ENCODE results near the gene EEF1G. TPM values are rescaled to one million over a fixed set of nuclear protein-coding genes. Genes with fewer than 3 reads are reported as not detected.

The EEF1G gene
- total RNA-seq, 1 experiment from 2014 or later = 1,667 TPM

- H3K27ac Mint-ChIP-seq = no peak overlapping the region; the same call in 1 of the 2 replicates
- no peak for TF ChIP-seq EMX1 (CRISPR knock-in tag; IDR thresholded peaks at IDR 0.05)
- 0 out of 2 replicates have a peak, but pooled peaks have one; percentile 22 for TF ChIP-seq NFE2L1 (CRISPR knock-in tag; IDR thresholded peaks at IDR 0.05)
These were observed 15.0 kb downstream of the EEF1G start for GRCh38 chr11:62558669-62559068.

GRCh38 chr11:62556875-62557631, 16.6 kb downstream of the EEF1G start:
- TF ChIP-seq, protein P1, sequence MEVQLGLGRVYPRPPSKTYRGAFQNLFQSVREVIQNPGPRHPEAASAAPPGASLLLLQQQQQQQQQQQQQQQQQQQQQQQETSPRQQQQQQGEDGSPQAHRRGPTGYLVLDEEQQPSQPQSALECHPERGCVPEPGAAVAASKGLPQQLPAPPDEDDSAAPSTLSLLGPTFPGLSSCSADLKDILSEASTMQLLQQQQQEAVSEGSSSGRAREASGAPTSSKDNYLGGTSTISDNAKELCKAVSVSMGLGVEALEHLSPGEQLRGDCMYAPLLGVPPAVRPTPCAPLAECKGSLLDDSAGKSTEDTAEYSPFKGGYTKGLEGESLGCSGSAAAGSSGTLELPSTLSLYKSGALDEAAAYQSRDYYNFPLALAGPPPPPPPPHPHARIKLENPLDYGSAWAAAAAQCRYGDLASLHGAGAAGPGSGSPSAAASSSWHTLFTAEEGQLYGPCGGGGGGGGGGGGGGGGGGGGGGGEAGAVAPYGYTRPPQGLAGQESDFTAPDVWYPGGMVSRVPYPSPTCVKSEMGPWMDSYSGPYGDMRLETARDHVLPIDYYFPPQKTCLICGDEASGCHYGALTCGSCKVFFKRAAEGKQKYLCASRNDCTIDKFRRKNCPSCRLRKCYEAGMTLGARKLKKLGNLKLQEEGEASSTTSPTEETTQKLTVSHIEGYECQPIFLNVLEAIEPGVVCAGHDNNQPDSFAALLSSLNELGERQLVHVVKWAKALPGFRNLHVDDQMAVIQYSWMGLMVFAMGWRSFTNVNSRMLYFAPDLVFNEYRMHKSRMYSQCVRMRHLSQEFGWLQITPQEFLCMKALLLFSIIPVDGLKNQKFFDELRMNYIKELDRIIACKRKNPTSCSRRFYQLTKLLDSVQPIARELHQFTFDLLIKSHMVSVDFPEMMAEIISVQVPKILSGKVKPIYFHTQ (CRISPR knock-in tag; IDR thresholded peaks at IDR 0.05) = no peak
- TF ChIP-seq GABPB1 (CRISPR knock-in tag; IDR thresholded peaks at IDR 0.05) (no peak), ATF2 (CRISPR knock-in tag; IDR thresholded peaks at IDR 0.05; ENCODE audit: borderline replicate concordance, low read depth) (no peak), ZNF425 (CRISPR knock-in tag; conservative IDR thresholded peaks at IDR 0.05) (0 out of 2 replicates have a peak, but pooled peaks have one; percentile 4), ZNF671 (CRISPR knock-in tag; IDR thresholded peaks at IDR 0.05) (no peak), EMX1 (CRISPR knock-in tag; IDR thresholded peaks at IDR 0.05) (peak; percentile 25; the same call in 1 of the 2 replicates), E2F5 (CRISPR knock-in tag; IDR thresholded peaks at IDR 0.05) (no peak), CTCF (IDR thresholded peaks at IDR 0.05) (no peak), FOXJ3 (CRISPR knock-in tag; IDR thresholded peaks at IDR 0.05; ENCODE audit: borderline replicate concordance) (no peak), NFYB (CRISPR knock-in tag; conservative IDR thresholded peaks at IDR 0.05; ENCODE audit: low read depth) (no peak), ATF6 (CRISPR knock-in tag; IDR thresholded peaks at IDR 0.05) (no peak)
- H3K4me1 Mint-ChIP-seq = peaks cover 85% of the 10 kb centered on the region
- DNase-seq (ENCODE audit: low spot score) (no peak), ATAC-seq (no peak)
- peaks cover 37% of the 10 kb centered on the region for H3K36me3 Mint-ChIP-seq
- ChIA-PET POLR2A (interaction anchor here (0.8 to 1.4 kb wide), 3 partner anchors 13 to 52 kb away, joined by 3 to 4 read pairs (median 4); partner anchors contain the start of gene EEF1G), CTCF (interaction anchor here (0.5 to 11.8 kb wide), 6 partner anchors 12 to 186 kb away, joined by 3 to 311 read pairs (median 6); partner anchors contain the start of gene AHNAK)
- H3K27me3 Mint-ChIP-seq (ENCODE audit: low read depth) = no peaks in the 10 kb centered on the region
- no peaks in the 10 kb centered on the region for H3K9me3 Mint-ChIP-seq
- H3K27ac Mint-ChIP-seq = peak overlapping the region; percentile 97
- H3K4me3 Mint-ChIP-seq = no peak overlapping the region

More at GRCh38 chr11:62558669-62559068, 15.0 kb downstream of the EEF1G start:
- peaks cover 46% of the 10 kb centered on the region for H3K36me3 Mint-ChIP-seq
- ChIA-PET CTCF (interaction anchor here (3.6 to 11.8 kb wide), 2 partner anchors 14 to 134 kb away, joined by 106 to 311 read pairs; partner anchors contain the start of gene AHNAK), POLR2A (interaction anchor here (0.9 to 3.3 kb wide), 2 partner anchors 15 to 16 kb away, joined by 3 to 13 read pairs; no protein-coding TSS in a partner anchor)
- peaks cover 81% of the 10 kb centered on the region for H3K4me1 Mint-ChIP-seq
- H3K4me3 Mint-ChIP-seq = no peak overlapping the region
- DNase-seq (ENCODE audit: low spot score) (no peak), ATAC-seq (no peak)
- no peaks in the 10 kb centered on the region for H3K27me3 Mint-ChIP-seq (ENCODE audit: low read depth)
- no peaks in the 10 kb centered on the region for H3K9me3 Mint-ChIP-seq

Measured in WTC11 (cell line).